ENCODE results near the gene SEMA5B.

SEMA5B gene

DNA sequence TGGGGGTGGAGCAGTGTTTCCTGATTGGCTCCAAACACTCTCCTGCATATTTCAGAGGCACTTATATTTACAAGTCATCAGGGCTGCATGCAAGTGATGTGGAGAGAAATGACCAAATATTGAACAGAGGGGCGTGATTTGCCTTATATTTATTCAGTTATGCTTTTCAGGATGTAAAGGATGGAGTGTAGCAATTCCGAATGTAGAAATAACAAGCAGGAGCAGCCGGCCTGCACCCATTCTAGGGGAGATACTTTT is 19.4 kb upstream of the SEMA5B start:
- no peak overlapping the region for H2AFZ ChIP-seq (ENCODE audit: low read depth)
- no peaks in the 10 kb centered on the region for H3K79me2 ChIP-seq (ENCODE audit: insufficient read depth, low read depth)
- no peaks in the 10 kb centered on the region for H4K20me1 ChIP-seq (ENCODE audit: insufficient read depth)
- H3K4me1 ChIP-seq (ENCODE audit: low read depth, poor library complexity, severe bottlenecking), result no peaks in the 10 kb centered on the region
- no peaks in the 10 kb centered on the region for H3K27me3 ChIP-seq (ENCODE audit: insufficient read depth, low read depth)
- no peak overlapping the region for H3K4me2 ChIP-seq
- H3K36me3 ChIP-seq (ENCODE audit: insufficient read depth), result no peaks in the 10 kb centered on the region
- no peak overlapping the region for H3K4me3 ChIP-seq (IDR thresholded peaks at IDR 0.05; ENCODE audit: insufficient read depth, low read depth, low read length)
- no peak overlapping the region for H3K9ac ChIP-seq
- H3K27ac ChIP-seq, result no peak overlapping the region
- TF ChIP-seq, protein P1, sequence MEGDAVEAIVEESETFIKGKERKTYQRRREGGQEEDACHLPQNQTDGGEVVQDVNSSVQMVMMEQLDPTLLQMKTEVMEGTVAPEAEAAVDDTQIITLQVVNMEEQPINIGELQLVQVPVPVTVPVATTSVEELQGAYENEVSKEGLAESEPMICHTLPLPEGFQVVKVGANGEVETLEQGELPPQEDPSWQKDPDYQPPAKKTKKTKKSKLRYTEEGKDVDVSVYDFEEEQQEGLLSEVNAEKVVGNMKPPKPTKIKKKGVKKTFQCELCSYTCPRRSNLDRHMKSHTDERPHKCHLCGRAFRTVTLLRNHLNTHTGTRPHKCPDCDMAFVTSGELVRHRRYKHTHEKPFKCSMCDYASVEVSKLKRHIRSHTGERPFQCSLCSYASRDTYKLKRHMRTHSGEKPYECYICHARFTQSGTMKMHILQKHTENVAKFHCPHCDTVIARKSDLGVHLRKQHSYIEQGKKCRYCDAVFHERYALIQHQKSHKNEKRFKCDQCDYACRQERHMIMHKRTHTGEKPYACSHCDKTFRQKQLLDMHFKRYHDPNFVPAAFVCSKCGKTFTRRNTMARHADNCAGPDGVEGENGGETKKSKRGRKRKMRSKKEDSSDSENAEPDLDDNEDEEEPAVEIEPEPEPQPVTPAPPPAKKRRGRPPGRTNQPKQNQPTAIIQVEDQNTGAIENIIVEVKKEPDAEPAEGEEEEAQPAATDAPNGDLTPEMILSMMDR (conservative IDR thresholded peaks at IDR 0.05; ENCODE audit: low read depth, low read length), result no peak

DNA sequence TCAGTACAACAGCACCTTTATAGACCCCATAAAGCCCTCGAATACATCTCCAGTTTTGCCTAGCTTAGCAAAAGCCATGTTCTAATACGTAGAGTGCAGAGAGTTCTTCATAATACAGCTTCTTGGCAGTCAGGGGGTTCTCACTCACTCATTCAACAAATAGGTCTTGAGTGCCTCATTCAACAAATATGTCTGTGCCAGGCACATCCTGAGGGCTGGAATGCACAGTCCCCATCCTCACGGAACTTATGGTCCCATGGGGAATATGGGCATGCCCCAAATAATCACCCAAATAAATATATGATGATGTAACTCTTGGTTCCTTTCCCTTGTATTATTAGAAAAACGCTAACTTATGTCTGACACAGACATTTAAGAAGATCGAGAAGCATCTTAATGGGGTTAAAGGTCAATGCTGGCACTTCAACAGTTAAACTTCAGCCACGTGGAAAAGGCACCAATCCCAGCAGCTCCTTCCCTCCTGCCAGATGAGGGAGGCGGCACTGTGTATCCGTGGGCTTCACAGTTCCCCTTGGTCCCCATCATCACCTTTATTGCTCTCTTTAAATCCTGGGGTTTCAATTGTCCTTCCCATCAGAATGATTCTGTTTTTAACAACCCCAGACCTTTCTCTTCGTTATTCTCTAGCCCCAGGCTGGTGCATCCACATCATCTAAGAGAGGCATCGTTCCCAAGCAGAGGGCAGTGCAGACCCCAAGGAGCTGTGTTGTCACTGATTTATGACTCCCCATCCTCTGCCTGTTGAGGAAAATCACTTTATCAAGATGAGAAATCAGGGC is 18.9 kb upstream of the SEMA5B start:
- H2AFZ ChIP-seq (ENCODE audit: low read depth), result no peak overlapping the region
- no peak overlapping the region for H3K4me2 ChIP-seq
- H3K79me2 ChIP-seq (ENCODE audit: insufficient read depth, low read depth), result no peaks in the 10 kb centered on the region
- no peak overlapping the region for H3K27ac ChIP-seq
- H4K20me1 ChIP-seq (ENCODE audit: insufficient read depth), result no peaks in the 10 kb centered on the region
- H3K4me1 ChIP-seq (ENCODE audit: low read depth, poor library complexity, severe bottlenecking), result no peaks in the 10 kb centered on the region
- TF ChIP-seq, protein P1 (conservative IDR thresholded peaks at IDR 0.05; ENCODE audit: low read depth, low read length), result no peak
- H3K9ac ChIP-seq, result no peak overlapping the region
- no peaks in the 10 kb centered on the region for H3K27me3 ChIP-seq (ENCODE audit: insufficient read depth, low read depth)
- no peaks in the 10 kb centered on the region for H3K36me3 ChIP-seq (ENCODE audit: insufficient read depth)
- H3K4me3 ChIP-seq (IDR thresholded peaks at IDR 0.05; ENCODE audit: insufficient read depth, low read depth, low read length), result no peak overlapping the region

DNA sequence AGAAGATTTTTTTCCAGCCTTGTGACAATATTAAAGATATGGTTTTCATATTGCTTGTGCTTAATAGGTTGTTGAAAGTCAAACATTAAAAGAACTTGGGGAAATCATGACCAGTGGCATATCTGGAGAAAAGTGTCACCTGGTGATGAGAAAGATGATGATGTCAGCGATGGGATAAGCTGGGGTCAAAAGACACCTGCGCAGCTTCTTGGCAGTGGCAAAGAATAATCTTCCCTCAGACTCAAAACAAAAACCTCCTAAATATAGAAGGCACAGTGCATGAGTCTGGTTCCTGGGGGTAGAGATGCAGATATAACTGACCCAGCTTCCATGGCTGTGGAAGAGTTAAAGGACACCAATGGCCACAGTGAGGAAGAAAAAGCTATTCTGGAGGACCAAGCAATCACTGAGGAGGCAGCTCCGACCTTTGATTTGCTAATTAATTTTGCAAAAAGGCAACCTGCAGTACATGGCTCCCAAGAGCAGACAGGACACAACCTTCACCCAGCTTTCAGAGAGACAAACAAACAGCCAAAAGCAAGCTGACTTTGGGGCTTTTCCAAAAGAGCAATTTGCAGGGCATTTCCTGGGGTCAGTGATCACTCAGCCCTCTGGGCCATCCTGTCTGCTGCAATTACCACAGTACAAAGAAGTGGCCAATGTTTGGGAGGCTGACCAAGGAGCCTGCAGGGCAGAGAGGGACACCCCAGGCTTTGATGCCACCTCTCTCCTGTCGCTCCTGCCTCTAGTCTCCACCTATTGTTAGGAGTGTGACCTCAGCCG is 17.6 kb upstream of the SEMA5B start:
- no peak overlapping the region for H3K4me3 ChIP-seq (IDR thresholded peaks at IDR 0.05; ENCODE audit: insufficient read depth, low read depth, low read length)
- H3K9ac ChIP-seq, result no peak overlapping the region
- TF ChIP-seq, protein P1 (conservative IDR thresholded peaks at IDR 0.05; ENCODE audit: low read depth, low read length), result no peak
- no peaks in the 10 kb centered on the region for H3K4me1 ChIP-seq (ENCODE audit: low read depth, poor library complexity, severe bottlenecking)
- no peak overlapping the region for H2AFZ ChIP-seq (ENCODE audit: low read depth)
- H3K27me3 ChIP-seq (ENCODE audit: insufficient read depth, low read depth), result no peaks in the 10 kb centered on the region
- H3K79me2 ChIP-seq (ENCODE audit: insufficient read depth, low read depth), result no peaks in the 10 kb centered on the region
- no peak overlapping the region for H3K27ac ChIP-seq
- H3K36me3 ChIP-seq (ENCODE audit: insufficient read depth), result no peaks in the 10 kb centered on the region
- no peak overlapping the region for H3K4me2 ChIP-seq
- no peaks in the 10 kb centered on the region for H4K20me1 ChIP-seq (ENCODE audit: insufficient read depth)

DNA sequence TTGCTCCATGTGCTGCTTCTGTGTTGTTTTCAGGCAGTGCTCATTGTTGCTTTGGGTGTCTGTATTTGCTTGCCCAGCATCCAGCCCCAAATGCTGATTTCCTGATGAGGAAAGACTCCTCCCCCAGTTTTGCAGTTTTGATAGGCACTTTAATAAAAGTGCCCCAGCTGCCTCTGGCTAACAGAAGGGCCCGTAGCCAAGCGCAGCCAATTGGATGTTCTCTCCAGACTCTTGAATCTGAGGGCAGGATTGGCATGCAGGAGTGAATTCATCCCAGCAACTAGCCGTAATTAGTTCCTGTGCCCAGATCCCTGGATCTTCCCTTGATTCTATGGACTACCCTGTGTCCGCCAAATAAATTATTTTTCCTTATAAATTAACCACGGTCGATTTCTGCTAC is 14.8 kb upstream of the SEMA5B start:
- no peaks in the 10 kb centered on the region for H3K4me1 ChIP-seq (ENCODE audit: low read depth, poor library complexity, severe bottlenecking)
- no peak overlapping the region for H3K4me2 ChIP-seq
- no peak overlapping the region for H3K4me3 ChIP-seq (IDR thresholded peaks at IDR 0.05; ENCODE audit: insufficient read depth, low read depth, low read length)
- TF ChIP-seq, protein P1 (conservative IDR thresholded peaks at IDR 0.05; ENCODE audit: low read depth, low read length), result no peak
- H2AFZ ChIP-seq (ENCODE audit: low read depth), result no peak overlapping the region
- no peaks in the 10 kb centered on the region for H3K36me3 ChIP-seq (ENCODE audit: insufficient read depth)
- H3K79me2 ChIP-seq (ENCODE audit: insufficient read depth, low read depth), result no peaks in the 10 kb centered on the region
- no peaks in the 10 kb centered on the region for H3K27me3 ChIP-seq (ENCODE audit: insufficient read depth, low read depth)
- H3K9ac ChIP-seq, result no peak overlapping the region
- no peaks in the 10 kb centered on the region for H4K20me1 ChIP-seq (ENCODE audit: insufficient read depth)
- no peak overlapping the region for H3K27ac ChIP-seq

Measured in KMS-11 (cell line).